Measurements from ENCODE around the gene GRWD1.

Gene GRWD1

DNA sequence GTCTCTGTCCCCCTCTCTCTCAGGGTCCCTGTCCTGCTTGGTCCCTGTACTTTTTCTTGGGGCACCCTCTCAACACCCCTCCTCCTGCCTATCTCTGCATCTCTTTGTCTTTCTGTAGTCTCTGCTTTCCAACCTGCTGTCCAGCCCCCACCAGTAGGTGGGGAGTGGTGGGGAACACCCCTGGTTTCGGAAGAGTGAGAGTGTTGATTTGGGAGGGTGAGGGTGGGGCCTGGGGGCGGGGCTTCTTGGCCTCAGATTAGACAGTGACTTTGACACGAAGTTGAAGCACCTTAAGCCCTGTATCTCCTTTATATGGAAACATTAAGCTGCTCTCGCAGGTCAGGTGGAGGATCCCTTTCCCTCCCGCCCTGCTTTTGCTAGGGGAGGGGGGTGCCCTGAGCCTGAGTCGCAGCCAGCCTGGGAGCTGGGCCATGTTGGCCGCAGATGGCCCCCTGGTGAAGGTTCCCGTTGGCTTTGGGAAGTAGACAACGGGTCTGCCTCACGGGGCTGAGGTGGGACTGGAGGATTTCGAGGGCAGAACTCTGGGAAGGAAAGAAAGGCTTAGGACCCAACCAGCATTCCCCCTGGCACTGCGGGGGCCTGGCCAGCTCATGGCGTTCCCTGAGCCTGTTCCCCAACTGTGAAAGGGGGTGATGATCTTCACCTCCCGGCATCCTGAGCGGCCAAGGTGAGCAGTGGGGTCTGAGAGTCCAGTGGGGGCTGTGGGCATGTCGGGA is 9.6 kb downstream of the GRWD1 start, which contains the start of gene KCNJ14:
Gene KCNJ14 (plus strand): TSS at position 404 of the 737 bp plus-strand sequence. CDS start 6,151 bp downstream, outside the sequence.
- no peak within 1 kb of the TSS for H3K27ac ChIP-seq
- no peak for DNase-seq
- H3K9me3 ChIP-seq (ENCODE audit: severe bottlenecking): no peaks in the 10 kb centered on the region
- H3K36me3 ChIP-seq: peaks cover 43% of the 10 kb centered on the region
- no peak within 1 kb of the TSS for H3K4me3 ChIP-seq (ENCODE audit: low read depth, low read length)
- no peaks in the 10 kb centered on the region for H3K27me3 ChIP-seq (ENCODE audit: insufficient read depth, low read depth, severe bottlenecking)
- TF ChIP-seq CTCF (IDR thresholded peaks at IDR 0.05; ENCODE audit: low read depth, low read length): no peak

DNA sequence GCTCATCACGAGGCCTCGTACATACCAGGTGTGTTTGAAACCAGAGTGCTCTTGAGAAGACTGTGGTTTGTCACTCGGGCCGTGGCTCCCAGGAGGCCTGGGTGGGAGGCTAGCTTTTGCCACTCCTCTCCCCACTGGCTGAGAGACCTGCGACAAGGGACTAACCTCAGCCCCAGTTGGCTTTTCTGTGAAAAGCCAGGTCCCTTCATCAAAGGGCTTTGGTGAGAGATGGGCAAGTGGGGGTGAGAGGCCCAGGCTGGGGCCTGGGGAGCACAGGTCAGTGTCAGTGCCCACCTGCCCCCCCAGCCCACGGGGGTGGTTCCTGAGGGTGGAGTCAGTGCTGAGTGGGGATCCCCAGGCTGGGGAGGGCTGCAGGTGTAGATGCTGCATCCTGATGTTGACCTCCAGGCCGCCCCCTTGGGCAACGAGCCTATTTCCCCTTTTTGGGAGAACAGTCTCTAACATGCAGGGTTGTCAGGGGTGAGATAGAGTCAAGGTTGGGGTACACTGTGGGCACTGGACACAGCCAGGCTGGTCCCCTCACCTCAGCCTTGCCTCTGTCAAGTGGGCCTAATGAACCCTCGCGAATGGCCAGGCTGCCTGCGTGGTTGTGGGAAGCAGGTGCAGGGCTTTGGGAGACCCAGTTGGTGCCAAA is 10.3 kb downstream of the GRWD1 start:
- Histone ChIP-seq H3K27ac (no peak overlapping the region), H3K9me3 (ENCODE audit: severe bottlenecking) (no peaks in the 10 kb centered on the region), H3K27me3 (ENCODE audit: insufficient read depth, low read depth, severe bottlenecking) (no peaks in the 10 kb centered on the region), H3K4me3 (ENCODE audit: low read depth, low read length) (no peak overlapping the region), H3K36me3 (peaks cover 36% of the 10 kb centered on the region)
- DNase-seq: no peak
- TF ChIP-seq CTCF (IDR thresholded peaks at IDR 0.05; ENCODE audit: low read depth, low read length): no peak

DNA sequence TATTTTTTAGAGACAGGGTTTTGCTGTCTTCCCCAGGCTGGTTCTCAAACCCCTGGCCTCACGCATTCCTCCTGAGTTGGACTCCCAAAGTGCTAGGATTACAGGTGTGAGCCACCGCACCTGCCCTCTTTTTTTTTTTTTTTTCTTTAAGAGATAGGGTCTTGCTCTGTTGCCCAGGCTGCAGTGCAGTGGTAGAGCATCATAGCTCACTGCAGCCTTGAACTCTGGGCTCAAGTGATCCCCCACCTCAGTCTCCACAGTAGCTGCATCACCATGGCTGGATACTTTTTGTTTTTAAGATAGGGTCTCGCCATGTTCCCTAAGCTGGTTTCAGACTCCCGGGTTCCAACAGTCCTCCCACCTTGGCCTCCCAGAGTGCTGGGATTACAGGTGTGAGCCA is 11.1 kb downstream of the GRWD1 start:
- TF ChIP-seq CTCF (IDR thresholded peaks at IDR 0.05; ENCODE audit: low read depth, low read length): no peak
- no peak overlapping the region for H3K27ac ChIP-seq
- no peak for DNase-seq
- H3K36me3 ChIP-seq: peaks cover 30% of the 10 kb centered on the region
- no peaks in the 10 kb centered on the region for H3K27me3 ChIP-seq (ENCODE audit: insufficient read depth, low read depth, severe bottlenecking)
- no peaks in the 10 kb centered on the region for H3K9me3 ChIP-seq (ENCODE audit: severe bottlenecking)
- no peak overlapping the region for H3K4me3 ChIP-seq (ENCODE audit: low read depth, low read length)

GRCh38 chr19:48458016-48458415 is 12.2 kb downstream of the GRWD1 start:
- no peaks in the 10 kb centered on the region for H3K27me3 ChIP-seq (ENCODE audit: insufficient read depth, low read depth, severe bottlenecking)
- no peak for TF ChIP-seq CTCF (IDR thresholded peaks at IDR 0.05; ENCODE audit: low read depth, low read length)
- H3K9me3 ChIP-seq (ENCODE audit: severe bottlenecking): no peaks in the 10 kb centered on the region
- H3K36me3 ChIP-seq: peaks cover 21% of the 10 kb centered on the region
- no peak overlapping the region for H3K27ac ChIP-seq
- no peak overlapping the region for H3K4me3 ChIP-seq (ENCODE audit: low read depth, low read length)
- no peak for DNase-seq

GRCh38 chr19:48461651-48461981 is 15.8 kb downstream of the GRWD1 start:
- no peak overlapping the region for H3K27ac ChIP-seq
- TF ChIP-seq CTCF (IDR thresholded peaks at IDR 0.05; ENCODE audit: low read depth, low read length): no peak
- no peak for DNase-seq
- no peak overlapping the region for H3K4me3 ChIP-seq (ENCODE audit: low read depth, low read length)
- H3K36me3 ChIP-seq: peaks cover 3% of the 10 kb centered on the region; the same call in 1 of the 2 replicates
- H3K27me3 ChIP-seq (ENCODE audit: insufficient read depth, low read depth, severe bottlenecking): peaks cover 18% of the 10 kb centered on the region
- no peaks in the 10 kb centered on the region for H3K9me3 ChIP-seq (ENCODE audit: severe bottlenecking)

Data from WERI-Rb-1 (cell line).